ENCODE data around the gene BAAT. TPM values are rescaled to one million over a fixed set of nuclear protein-coding genes. Genes with fewer than 3 reads are reported as not detected.
"Not testable (repeated sequence)": the region's sequence is repeated elsewhere in the genome, so short reads cannot be mapped to it uniquely, and the experiment has no call there.

Gene BAAT
- not detected in 2 replicates for total RNA-seq

DNA sequence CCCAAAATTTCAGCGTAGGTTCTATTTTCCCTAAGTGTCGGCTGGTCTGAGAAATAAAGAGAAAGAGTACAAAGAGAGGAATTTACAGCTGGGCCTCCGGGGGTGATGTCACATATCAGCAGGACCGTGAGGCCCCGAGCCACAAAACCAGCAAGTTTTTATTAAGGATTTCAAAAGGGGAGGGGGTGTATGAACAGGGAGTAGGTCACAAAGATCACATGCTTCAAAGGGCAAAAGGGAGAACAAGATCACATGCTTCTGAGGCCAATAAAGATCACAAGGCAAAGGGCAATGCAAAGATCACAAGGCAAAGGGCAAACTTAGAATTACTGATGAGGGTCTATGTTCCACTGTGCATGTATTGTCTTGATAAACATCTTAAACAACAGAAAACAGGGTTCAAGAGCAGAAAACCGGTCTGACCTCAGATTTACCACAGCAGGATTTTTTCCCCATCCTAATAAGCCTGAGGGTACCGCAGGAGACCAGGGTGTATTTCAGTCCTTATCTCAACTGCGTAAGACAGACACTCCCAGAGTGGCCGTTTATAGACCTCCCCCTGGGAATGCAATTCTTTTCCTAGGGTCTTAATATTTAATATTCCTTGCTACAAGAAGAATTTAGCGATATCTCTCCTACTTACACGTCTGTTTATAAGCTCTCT lies at the start of gene BAAT:
BAAT (minus strand) TSS at position 134 of the 664 bp plus-strand sequence. CDS start 13,602 bp downstream, outside the sequence.
- DNase-seq (ENCODE audit: extremely low read depth, low read depth, low spot score): not testable (repeated sequence)

DNA sequence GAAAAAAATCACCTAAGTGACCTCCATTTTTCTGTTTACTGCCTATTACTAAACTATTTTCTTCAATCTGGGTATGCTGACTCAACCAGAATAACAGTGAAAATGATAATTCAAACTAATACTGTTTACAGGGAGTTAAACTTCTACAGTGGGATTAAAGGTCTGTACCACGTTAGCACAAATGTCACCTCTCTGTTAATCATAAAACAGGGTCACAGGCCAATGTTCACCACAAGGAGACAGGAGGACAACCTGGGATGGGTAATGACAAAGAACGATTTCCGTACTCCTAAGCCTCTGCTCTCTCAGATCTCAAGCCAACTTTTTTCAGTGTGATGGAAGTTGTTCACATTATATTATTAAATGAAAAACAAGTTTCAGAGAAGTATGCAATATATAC lies 48.4 kb upstream of the BAAT start:
- no peak for DNase-seq (ENCODE audit: extremely low read depth, low read depth, low spot score)

DNA sequence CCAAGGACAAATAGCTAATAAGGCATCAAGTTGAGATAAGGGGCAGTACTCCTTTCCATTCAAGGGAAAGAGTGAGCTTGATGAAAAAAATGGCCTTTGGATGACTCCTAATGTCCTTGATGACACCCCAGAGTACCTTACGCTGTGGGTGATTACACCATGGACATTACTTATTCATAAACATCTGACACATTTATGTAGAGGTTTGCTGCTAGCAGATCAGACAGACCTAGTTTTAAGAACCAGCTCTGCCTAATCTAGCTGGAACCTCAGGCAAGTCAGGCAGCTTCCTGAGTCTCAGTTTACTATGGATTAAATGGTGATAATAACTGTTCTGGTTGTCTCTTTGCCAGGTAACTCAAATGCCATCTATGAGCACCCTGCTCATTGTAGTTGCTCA lies 47.9 kb upstream of the BAAT start:
- DNase-seq (ENCODE audit: extremely low read depth, low read depth, low spot score): no peak

DNA sequence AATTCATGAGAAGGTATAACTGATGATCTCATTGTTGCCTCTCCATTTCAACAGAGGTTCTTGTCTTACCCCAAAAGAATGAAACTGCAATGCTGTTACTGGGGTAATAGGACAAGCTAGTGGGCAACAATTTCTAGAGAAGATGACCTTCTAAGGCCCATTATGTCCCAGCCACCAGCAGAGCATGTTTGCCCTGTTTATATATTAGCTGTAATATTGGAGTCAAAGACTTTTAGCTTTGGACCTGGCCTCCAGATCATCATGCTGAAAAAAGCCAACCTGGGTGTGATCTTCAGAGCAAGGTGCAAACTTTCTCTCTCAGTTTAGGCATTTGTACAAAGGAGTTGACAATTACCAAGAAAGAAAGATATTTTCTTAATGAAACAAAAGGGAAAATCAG lies 47.4 kb upstream of the BAAT start:
- no peak for DNase-seq (ENCODE audit: extremely low read depth, low read depth, low spot score)

DNA sequence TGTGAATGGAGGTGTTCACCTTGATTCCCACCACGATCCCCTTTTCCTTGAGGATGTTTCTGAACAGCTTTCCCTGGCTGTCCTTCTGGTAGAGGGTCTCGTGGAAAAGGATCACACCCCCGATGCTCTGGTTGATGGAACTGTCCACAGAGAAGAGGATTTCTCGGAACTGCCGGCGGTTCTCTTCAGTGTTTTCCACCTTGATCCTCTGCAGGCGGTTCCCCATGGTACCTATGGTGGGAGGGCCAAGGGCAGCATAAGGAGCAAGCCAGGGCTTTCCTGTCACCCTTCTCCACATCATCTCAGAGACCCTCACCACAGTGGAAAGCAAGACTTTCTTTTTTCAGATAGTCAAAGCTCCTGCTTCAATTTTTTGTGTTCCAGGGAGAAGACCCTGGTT lies 44.9 kb upstream of the BAAT start:
- DNase-seq (ENCODE audit: extremely low read depth, low read depth, low spot score): no peak

DNA sequence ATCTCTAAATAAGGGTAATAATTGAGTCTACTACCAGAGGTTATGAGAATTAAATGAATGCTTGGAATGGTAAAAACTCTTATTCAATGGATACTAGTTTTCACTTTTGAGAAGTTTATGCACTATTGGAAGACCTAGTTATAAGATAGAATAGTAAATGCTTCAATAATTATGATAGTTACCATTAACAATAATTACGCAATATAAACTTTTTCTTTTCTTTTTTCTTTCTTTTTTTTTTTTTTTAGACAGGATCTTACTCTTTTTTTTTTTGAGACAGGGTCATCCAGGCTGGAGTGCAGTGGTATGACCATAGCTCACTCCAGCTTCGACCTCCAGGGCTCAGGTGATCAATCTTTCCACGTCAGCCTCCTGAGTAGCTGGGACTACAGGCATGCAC lies 44.1 kb upstream of the BAAT start:
- DNase-seq (ENCODE audit: extremely low read depth, low read depth, low spot score): no peak

DNA sequence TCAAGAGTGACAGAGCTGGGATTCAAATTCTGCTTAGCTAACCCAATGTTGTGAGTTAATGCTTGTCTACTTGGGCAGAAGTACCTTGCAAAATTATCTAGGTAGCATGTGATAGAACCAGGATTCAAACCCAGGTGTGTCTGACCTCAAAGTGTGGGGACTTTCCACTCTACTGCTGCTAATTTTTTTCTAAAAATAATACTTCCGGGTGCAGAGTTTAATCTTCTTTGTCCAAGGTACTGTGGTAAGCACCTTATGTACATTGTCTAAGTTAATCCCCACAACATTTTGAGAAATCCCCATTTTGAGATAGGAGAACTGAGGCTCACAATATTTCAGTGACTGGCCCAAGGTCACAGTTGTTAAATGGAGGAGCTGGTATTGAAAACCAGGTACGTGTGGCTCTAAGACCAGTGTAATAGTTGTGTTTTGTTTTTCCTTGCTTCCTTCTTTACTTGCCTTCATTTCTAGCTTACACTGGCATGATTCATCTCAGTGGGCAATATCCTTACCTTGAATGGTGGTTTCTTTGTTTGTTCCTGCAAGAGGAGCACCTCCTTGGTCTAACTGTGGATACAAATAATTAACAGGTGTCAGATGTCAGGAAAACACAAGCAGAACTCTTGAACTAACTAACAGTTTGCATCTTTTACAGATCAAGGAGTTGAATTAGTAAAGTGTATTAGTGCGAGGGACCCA lies 43.3 kb upstream of the BAAT start:
- DNase-seq (ENCODE audit: extremely low read depth, low read depth, low spot score): no peak

DNA sequence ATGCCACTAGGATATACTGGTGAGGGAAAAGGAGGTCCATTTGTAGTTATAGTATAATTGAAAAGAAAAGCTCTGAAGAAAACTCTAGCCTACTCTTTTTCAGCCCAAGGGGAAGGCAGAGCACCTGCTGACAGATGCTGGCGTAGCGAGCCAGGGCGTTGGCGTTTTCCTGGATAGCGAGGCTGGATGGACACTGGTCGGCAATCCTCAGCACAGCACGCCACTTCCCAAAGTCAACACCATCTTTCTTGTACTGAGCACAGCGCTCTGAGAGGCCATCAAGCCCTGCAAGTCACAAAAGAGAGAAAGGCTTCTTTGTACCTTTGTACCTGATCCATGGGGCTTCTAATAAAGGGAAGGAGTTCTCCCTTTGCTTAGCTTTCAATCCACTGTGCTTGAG lies 42.6 kb upstream of the BAAT start:
- DNase-seq (ENCODE audit: extremely low read depth, low read depth, low spot score): no peak

DNA sequence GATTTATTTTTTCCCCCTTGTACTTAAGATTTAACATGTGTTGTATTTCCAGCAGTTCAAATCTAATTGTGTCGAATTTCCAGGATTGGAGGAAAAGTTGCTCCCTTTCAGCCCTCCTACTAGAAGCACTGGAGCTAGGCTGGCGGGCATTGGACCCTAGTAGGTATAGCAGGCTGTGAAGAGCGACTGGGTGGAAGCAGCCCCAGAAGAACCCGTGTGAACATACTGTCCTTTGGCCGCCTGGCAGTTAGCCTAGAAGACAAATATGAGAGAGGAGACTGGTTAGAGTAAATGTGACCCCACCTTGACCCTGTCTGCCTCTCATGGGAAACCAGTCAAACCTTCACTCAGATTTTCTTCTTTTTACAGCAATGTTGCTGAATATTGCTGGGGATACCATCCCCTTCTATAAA lies 36.9 kb upstream of the BAAT start:
- no peak for DNase-seq (ENCODE audit: extremely low read depth, low read depth, low spot score)

DNA sequence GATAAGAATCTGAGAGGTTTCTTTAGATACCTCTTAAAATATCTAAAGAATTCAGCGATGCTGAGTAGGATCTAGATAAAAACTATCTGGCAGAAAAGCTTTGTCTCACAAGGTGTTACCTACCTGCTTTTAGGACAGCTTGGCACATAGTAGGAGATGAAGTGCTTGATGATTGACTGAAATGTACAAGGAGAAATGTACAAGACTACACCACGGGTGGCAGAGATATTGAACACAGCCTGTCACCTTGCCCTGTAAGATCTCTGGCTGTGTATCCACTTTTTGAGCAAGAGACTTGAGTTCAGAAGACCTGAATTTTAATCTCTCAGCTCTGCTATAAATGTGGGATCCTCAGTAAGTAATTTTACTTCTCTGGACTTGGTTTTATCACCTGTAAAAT lies 35.1 kb upstream of the BAAT start:
- no peak for DNase-seq (ENCODE audit: extremely low read depth, low read depth, low spot score)

DNA sequence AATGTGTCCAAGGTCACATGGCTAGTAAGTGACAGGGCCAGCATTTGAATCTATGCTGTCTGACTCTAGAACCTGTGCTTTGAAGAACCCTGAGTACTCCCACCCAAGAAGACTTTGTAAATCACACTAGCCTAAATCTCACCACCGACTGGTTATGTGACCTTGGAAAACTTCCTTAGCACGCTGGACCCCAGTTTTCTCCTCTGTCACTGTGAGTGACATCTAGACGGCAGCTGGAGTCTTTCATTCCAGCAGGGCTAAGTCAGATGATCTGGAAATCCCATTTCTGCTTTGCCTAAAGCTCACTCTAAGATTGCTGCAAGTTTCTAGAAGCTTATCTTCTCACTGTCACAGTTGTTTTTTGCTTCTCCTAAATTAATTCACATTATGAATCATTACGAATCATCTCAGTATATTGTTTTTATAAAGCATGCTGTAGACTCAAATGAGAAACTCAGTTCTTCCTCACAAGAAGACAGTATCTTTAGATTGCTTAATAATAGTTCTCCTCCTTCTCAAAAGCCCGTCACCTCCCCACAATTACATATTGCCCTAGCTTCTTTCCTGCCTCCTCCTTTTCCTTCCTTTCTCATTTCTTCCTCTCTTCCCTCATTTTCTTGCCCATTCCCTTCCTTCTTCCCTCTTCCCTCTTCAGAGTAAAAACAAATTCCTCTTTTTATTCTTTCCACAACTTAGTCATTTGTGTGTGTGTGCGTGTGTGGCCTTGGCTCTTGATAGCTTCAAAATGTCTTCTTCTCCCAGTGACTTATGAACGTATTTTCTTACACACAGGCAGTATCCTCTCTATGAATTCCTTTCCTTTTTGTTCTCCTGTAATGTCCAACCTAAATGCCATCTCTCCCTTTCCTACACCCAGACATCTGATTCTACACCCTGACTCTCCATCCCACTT lies 34.0 kb upstream of the BAAT start:
- no peak for DNase-seq (ENCODE audit: extremely low read depth, low read depth, low spot score)

DNA sequence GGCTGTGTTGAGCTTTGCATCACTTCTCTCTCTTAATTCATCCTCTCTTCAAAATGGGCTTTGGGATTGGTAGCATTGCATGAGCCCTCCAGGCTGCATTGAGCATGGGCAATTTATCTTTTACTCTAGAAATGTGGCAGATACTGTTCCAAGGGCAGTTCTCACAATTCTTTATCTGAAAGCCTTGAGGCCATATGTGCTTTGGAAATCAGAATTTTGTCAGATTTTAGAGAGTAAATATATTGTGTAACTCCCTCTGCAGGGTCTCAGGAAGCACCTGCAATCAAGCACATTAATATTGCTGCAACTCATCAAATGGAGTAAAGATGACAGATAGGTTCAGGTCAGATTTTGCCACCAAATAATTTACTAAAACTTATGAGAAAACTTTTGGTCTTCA lies 33.2 kb upstream of the BAAT start:
- DNase-seq (ENCODE audit: extremely low read depth, low read depth, low spot score): no peak

DNA sequence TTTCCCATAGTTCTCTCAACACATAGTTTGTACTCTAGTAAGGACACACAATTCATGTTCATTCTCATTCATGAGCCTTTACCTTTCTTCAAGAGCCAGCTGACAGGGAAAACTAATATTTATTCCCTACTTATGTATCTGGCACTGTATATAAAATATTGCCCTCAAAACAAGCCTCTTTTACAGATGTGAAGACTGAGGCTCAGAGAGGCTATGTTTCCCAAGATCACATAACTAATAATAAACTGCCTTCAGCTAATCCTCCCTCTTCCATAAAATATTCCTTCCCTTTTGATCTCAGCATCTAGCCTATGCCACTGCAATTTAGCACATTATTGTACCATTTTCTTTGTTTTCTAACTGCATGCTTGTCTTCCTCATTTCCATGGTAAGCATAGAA lies 32.6 kb upstream of the BAAT start:
- no peak for DNase-seq (ENCODE audit: extremely low read depth, low read depth, low spot score)

DNA sequence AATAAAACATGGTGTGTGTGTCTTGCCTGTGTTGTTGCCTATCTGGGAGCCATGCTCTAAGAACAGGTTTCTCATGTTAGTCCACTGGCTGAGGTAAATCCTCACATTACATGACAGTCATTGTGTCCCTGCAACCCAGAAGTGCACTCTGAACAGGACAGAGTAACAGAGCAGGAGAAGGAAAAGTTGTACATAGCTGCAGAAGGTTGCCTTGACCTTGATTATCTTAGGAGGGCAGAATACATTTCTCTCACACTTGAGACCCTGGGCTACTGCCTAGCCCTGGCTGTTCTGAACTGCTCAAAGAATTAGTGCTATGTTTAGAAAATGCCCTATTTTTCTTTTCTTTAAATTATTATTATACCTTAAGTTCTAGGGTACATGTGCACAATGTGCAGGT lies 30.8 kb upstream of the BAAT start:
- DNase-seq (ENCODE audit: extremely low read depth, low read depth, low spot score): no peak

DNA sequence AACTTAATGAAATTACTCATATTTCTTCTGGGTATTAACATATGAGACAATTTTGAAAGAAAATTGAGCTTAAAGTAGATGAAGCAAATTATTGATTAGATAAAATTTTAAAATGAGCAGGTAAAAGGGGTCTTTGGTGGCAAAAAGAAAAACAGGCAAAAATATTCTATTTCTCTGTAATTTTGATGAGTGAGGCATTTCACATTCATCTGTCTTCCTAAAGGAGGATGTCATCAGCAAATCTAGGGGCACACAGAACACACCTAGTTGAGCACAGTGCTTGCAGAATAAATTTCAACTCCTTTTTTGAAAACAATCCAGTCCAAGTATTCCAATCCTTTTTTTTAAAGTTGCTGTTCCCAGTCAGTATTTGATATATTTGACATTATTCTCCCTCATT lies 30.0 kb upstream of the BAAT start:
- no peak for DNase-seq (ENCODE audit: extremely low read depth, low read depth, low spot score)

DNA sequence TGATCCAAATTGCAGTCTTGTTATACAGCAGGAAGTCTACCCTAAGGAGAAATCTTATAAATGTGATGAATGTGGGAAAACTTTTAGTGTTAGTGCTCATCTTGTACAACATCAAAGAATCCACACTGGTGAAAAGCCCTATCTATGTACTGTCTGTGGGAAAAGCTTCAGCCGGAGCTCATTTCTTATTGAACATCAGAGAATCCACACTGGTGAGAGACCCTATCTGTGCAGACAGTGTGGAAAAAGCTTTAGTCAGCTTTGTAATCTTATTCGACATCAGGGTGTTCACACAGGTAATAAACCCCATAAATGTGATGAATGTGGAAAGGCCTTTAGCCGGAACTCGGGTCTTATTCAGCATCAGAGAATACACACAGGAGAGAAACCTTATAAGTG lies 24.3 kb upstream of the BAAT start:
- DNase-seq (ENCODE audit: extremely low read depth, low read depth, low spot score): no peak

DNA sequence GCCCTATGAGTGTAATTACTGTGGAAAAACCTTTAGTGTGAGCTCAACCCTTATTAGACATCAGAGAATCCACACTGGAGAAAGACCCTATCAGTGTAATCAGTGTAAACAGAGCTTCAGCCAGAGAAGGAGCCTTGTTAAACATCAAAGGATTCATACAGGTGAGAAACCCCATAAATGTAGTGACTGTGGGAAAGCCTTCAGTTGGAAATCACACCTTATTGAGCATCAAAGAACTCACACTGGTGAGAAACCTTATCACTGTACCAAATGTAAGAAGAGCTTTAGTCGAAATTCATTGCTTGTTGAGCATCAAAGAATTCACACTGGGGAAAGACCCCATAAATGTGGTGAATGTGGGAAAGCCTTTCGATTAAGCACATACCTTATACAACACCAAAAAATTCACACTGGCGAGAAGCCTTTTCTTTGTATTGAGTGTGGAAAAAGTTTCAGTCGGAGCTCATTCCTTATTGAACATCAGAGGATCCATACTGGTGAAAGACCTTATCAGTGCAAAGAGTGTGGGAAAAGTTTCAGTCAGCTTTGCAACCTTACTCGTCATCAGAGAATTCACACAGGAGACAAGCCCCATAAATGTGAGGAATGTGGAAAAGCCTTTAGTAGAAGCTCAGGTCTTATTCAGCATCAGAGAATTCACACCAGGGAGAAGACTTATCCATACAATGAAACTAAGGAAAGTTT lies 23.7 kb upstream of the BAAT start:
- DNase-seq (ENCODE audit: extremely low read depth, low read depth, low spot score): no peak

DNA sequence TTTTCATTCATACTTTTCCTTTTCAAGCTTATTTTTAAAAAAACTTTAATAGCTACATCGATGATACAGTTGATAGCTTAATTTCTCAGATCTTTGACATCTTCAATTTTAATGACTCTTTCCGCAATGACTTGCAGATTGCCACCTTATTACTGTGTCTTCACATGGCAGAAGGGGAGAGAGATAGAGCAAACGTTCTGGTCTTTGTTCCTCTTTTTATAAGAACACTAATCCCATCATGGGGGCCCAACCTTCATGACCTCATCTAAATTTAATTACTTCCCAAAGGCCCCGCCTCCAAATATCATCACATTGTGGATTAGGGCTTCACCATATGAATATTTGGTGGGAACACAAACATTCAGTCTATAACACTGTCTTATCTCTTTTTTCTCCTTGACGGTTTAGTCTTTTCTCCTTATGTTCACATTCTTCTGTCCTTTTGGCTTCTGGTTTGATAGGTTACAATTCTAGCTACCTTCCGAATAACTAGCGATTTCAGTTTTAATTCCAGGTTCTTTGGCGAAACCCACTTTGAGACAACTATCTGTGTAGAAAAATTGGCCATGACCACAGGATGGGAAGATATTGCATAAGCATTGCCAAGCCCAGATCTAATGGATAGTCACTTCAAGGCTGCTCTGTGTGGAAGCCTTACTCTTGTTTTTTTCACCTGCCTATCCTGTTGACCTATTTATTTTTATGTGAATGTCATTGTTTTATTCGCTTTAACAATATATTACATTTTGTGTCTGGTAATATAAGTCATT lies 18.9 kb upstream of the BAAT start:
- no peak for DNase-seq (ENCODE audit: extremely low read depth, low read depth, low spot score)

DNA sequence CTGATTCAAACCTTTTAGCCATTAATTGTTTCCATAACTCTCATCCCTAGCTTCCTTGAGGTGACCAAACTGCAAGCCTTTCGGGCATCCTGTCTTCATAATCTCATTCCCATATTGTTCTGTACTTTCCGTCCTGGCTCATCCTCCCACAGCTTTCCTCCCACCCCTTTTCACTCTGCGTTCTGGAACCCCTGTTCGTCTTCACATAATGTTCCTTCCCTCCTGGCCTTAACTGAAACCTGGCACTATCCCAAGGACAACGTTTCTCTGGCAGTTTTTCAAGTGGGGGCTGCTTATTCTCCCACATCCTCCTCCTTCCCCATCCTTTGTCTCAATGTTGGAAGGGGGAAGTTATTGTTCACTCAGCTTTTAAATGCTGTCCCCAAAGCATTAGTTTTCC lies 15.3 kb upstream of the BAAT start:
- DNase-seq (ENCODE audit: extremely low read depth, low read depth, low spot score): no peak

DNA sequence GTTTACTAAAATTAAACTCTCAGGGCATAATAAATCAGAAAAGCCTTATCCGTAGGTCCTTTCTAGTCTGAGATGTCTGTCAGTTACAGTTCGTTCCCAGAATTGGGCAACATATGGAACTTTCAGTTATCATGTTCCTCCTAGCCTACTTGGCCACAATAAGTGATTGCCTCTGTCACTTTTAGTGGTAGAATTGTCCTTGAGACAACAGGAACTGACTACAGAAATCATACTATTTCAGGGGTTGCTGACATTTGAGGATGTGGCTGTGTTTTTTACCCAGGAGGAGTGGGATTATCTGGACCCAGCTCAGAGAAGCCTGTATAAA lies 14.8 kb upstream of the BAAT start:
- no peak for DNase-seq (ENCODE audit: extremely low read depth, low read depth, low spot score)
